HG03469 (cell line): ENCODE results near the gene FRMD1.

Experiments
- ATAC-seq: cut with Tn5 transposase; IDR thresholded peaks from one replicate; pipeline ENCODE4 v1.9.1; 2021; ENCODE audit warnings: mild to moderate bottlenecking, moderate library complexity, moderate number of reproducible peaks; ENCODE audit not compliant: unreplicated experiment

Gene FRMD1

GRCh38 chr6:168058691-168059551, 20.1 kb downstream of the FRMD1 start:
- no peak for ATAC-seq

- ATAC-seq, result no peak
These were observed 21.2 kb downstream of the FRMD1 start for GRCh38 chr6:168057836-168058235.

GRCh38 chr6:168056892-168057527, 22.0 kb downstream of the FRMD1 start:
- ATAC-seq, result no peak

GRCh38 chr6:168055696-168056489, 23.1 kb downstream of the FRMD1 start:
- no peak for ATAC-seq

- no peak for ATAC-seq
These were observed 24.0 kb downstream of the FRMD1 start for GRCh38 chr6:168054765-168055560.

GRCh38 chr6:168053957-168054471, 25.0 kb downstream of the FRMD1 start:
- no peak for ATAC-seq

GRCh38 chr6:168053086-168053956, 25.7 kb downstream of the FRMD1 start:
- ATAC-seq, result no peak

- no peak for ATAC-seq
These were observed 26.6 kb downstream of the FRMD1 start for GRCh38 chr6:168052291-168052891.

GRCh38 chr6:168051648-168052047, 27.4 kb downstream of the FRMD1 start:
- no peak for ATAC-seq

- no peak for ATAC-seq
These were observed 28.0 kb downstream of the FRMD1 start for GRCh38 chr6:168050881-168051586.

GRCh38 chr6:168050225-168050880, 28.7 kb downstream of the FRMD1 start:
- no peak for ATAC-seq

- ATAC-seq, result no peak
These were observed 29.2 kb downstream of the FRMD1 start for GRCh38 chr6:168049706-168050224.

- ATAC-seq, result no peak
These were observed 29.7 kb downstream of the FRMD1 start for GRCh38 chr6:168049277-168049676.

GRCh38 chr6:168048724-168049025, 30.3 kb downstream of the FRMD1 start:
- no peak for ATAC-seq

- no peak for ATAC-seq
These were observed 30.9 kb downstream of the FRMD1 start for GRCh38 chr6:168047841-168048723.

GRCh38 chr6:168046696-168047095, 32.3 kb downstream of the FRMD1 start:
- ATAC-seq, result no peak
